Neural cell (in vitro differentiated cells): ENCODE data around the gene GSTM1. TPM values are rescaled to one million over a fixed set of nuclear protein-coding genes. Genes with fewer than 3 reads are reported as not detected.

ENCODE experiments used
- H2AFZ ChIP-seq: fragments of 200-600, 300-800 bp; sonication (generic), shearing (Covaris generic); 2 replicates; pipeline ENCODE4 v1.6.0; 2014; ENCODE audit warnings: low read depth, mild to moderate bottlenecking, antibody characterized with exemption, low read length, moderate library complexity
- H3F3A ChIP-seq: fragments of 200-600 bp; shearing (Covaris generic); 2 replicates; pipeline ENCODE4 v1.6.1; 2016; ENCODE audit warnings: mild to moderate bottlenecking, moderate library complexity, mixed read lengths, antibody characterized with exemption, low read length; ENCODE audit not compliant: insufficient read depth, poor library complexity, severe bottlenecking
- H3K27ac ChIP-seq: fragments of 200-600, 300-800 bp; sonication (generic), shearing (Covaris generic); 2 replicates; pipeline ENCODE4 v1.5.1; 2014; ENCODE audit warnings: mild to moderate bottlenecking, low read length, moderate library complexity
- H3K27me3 ChIP-seq: fragments of 300-800, 200-600 bp; sonication (generic), shearing (Covaris generic); 2 replicates; pipeline ENCODE4 v1.6.0; 2014; ENCODE audit warnings: mild to moderate bottlenecking, low read depth, low read length, moderate library complexity; ENCODE audit not compliant: insufficient read depth
- H3K36me3 ChIP-seq: fragments of 300-800, 200-600 bp; sonication (generic), shearing (Covaris generic); 2 replicates; pipeline ENCODE4 v1.5.1; 2014; ENCODE audit warnings: mild to moderate bottlenecking, antibody characterized with exemption, low read length, moderate library complexity; ENCODE audit not compliant: insufficient read depth
- H3K4me2 ChIP-seq: fragments of 300-800, 200-600 bp; sonication (generic), shearing (Covaris generic); 2 replicates; pipeline ENCODE4 v1.6.0; 2014; ENCODE audit warnings: mild to moderate bottlenecking, low read length
- H3K4me3 ChIP-seq: fragments of 300-800, 200-600 bp; sonication (generic), shearing (Covaris generic); 2 replicates; pipeline ENCODE4 v1.5.1; 2014; ENCODE audit warnings: mild to moderate bottlenecking, low read length, moderate library complexity
- H3K79me2 ChIP-seq: fragments of 200-600 bp; shearing (Covaris generic); replicated peaks from 2 replicates; pipeline ENCODE4 v1.6.0; 2014; ENCODE audit warnings: mild to moderate bottlenecking, low read length, moderate library complexity; ENCODE audit not compliant: insufficient read depth
- H3K9ac ChIP-seq: fragments of 300-800, 200-600 bp; sonication (generic), shearing (Covaris generic); 2 replicates; pipeline ENCODE4 v1.6.1; 2016; ENCODE audit warnings: mild to moderate bottlenecking, low read length, mixed read lengths
- H3K9me2 ChIP-seq: fragments of 200-600 bp; shearing (Covaris generic); 2 replicates; pipeline ENCODE4 v1.6.1; 2016; ENCODE audit warnings: mild to moderate bottlenecking, low read length, mixed read lengths; ENCODE audit not compliant: insufficient read depth
- H3K9me3 ChIP-seq: fragments of 200-600, 300-800 bp; sonication (generic), shearing (Covaris generic); 2 replicates; pipeline ENCODE4 v1.6.1; 2016; ENCODE audit warnings: mild to moderate bottlenecking, mixed run types, low read length, moderate library complexity, mixed read lengths
- H4K20me1 ChIP-seq: fragments of 200-600 bp; shearing (Covaris generic); 2 replicates; pipeline ENCODE4 v1.6.1; 2016; ENCODE audit warnings: mild to moderate bottlenecking, mixed run types; ENCODE audit not compliant: insufficient read depth
- CTCF ChIP-seq: fragments of 450-650 bp; IDR thresholded peaks from 2 replicates; pipeline ENCODE4 v1.5.1; 2014; ENCODE audit warnings: antibody characterized with exemption, mild to moderate bottlenecking, moderate library complexity; ENCODE audit not compliant: poor library complexity, severe bottlenecking
- EP300 ChIP-seq: fragments of 450-650 bp; conservative IDR thresholded peaks from 2 replicates; pipeline ENCODE4 v1.6.1; 2014; ENCODE audit warnings: antibody characterized with exemption, mild to moderate bottlenecking, moderate library complexity; ENCODE audit not compliant: poor library complexity, severe bottlenecking
- EZH2 ChIP-seq: fragments of 200-600, 300-800 bp; shearing (Covaris generic), sonication (generic); IDR thresholded peaks from 2 replicates; pipeline ENCODE4 v1.6.1; 2014; ENCODE audit warnings: antibody characterized with exemption, low read length, borderline replicate concordance, mild to moderate bottlenecking; ENCODE audit not compliant: insufficient read depth, poor library complexity, severe bottlenecking
- MXI1 ChIP-seq: fragments of 450-650 bp; conservative IDR thresholded peaks from 2 replicates; pipeline ENCODE4 v1.6.1; 2014; ENCODE audit warnings: antibody characterized with exemption, mild to moderate bottlenecking; ENCODE audit not compliant: poor library complexity, severe bottlenecking
- POLR2AphosphoS5 ChIP-seq: IDR thresholded peaks from 2 replicates; pipeline ENCODE4 v1.6.1; 2012
- RAD21 ChIP-seq: fragments of 450-650 bp; conservative IDR thresholded peaks from 2 replicates; pipeline ENCODE4 v1.6.1; 2014; ENCODE audit warnings: antibody characterized with exemption, mild to moderate bottlenecking, moderate library complexity
- REST ChIP-seq: IDR thresholded peaks from 2 replicates; pipeline ENCODE4 v1.6.1; 2012; ENCODE audit warnings: borderline replicate concordance
- SMC3 ChIP-seq: fragments of 450-650 bp; conservative IDR thresholded peaks from 2 replicates; pipeline ENCODE4 v1.6.1; 2014; ENCODE audit warnings: antibody characterized with exemption, mild to moderate bottlenecking, moderate library complexity; ENCODE audit not compliant: poor library complexity
- TAF1 ChIP-seq: IDR thresholded peaks from 2 replicates; pipeline ENCODE4 v1.6.1; 2012; ENCODE audit warnings: low read depth
- polyA plus RNA-seq: library from polyadenylated mRNA; depleted of rRNA; stranded (reverse); fragments of >200 nt; gene quantifications from 2 replicates; pipeline ENCODE4 v1.2.3, GENCODE V29; 2014

GSTM1 gene
- polyA plus RNA-seq, 1 donor from 2014 or later: not detected

- Histone ChIP-seq H3K27ac (no peak overlapping the region), H2AFZ (no peak overlapping the region), H3K4me2 (no peak overlapping the region), H3K36me3 (no peaks in the 10 kb centered on the region), H3K4me3 (no peak overlapping the region), H3F3A (no peaks in the 10 kb centered on the region), H3K27me3 (no peaks in the 10 kb centered on the region), H3K9me3 (no peaks in the 10 kb centered on the region), H4K20me1 (no peaks in the 10 kb centered on the region), H3K79me2 (no peaks in the 10 kb centered on the region), H3K9me2 (no peaks in the 10 kb centered on the region), H3K9ac (no peak overlapping the region)
- TF ChIP-seq RAD21: no peak
- TF ChIP-seq EZH2: no peak
- TF ChIP-seq REST: no peak
- no peak for TF ChIP-seq TAF1
- TF ChIP-seq SMC3: no peak
- TF ChIP-seq POLR2AphosphoS5: no peak
- TF ChIP-seq EP300: no peak
- no peak for TF ChIP-seq CTCF
Measured at GRCh38 chr1:109641078-109641740, 46.4 kb upstream of the GSTM1 start.

- no peaks in the 10 kb centered on the region for H3K9me2 ChIP-seq
- no peak overlapping the region for H3K27ac ChIP-seq
- no peaks in the 10 kb centered on the region for H3F3A ChIP-seq
- no peaks in the 10 kb centered on the region for H3K27me3 ChIP-seq
- H3K4me3 ChIP-seq: no peak overlapping the region
- H3K9me3 ChIP-seq: no peaks in the 10 kb centered on the region
- H2AFZ ChIP-seq: no peak overlapping the region
- no peaks in the 10 kb centered on the region for H3K36me3 ChIP-seq
- H3K4me2 ChIP-seq: no peak overlapping the region
- H4K20me1 ChIP-seq: no peaks in the 10 kb centered on the region
- no peak overlapping the region for H3K9ac ChIP-seq
- no peak for TF ChIP-seq EP300
- TF ChIP-seq RAD21: no peak
- no peak for TF ChIP-seq MXI1
- no peak for TF ChIP-seq POLR2AphosphoS5
- TF ChIP-seq TAF1: no peak
- no peak for TF ChIP-seq SMC3
- TF ChIP-seq CTCF: no peak
- TF ChIP-seq EZH2: no peak
- no peak for TF ChIP-seq REST
- H3K79me2 ChIP-seq: no peaks in the 10 kb centered on the region
Measured at GRCh38 chr1:109641861-109642260, 45.8 kb upstream of the GSTM1 start.
